ENCODE results near the gene ZNF586. TPM values are rescaled to one million over a fixed set of nuclear protein-coding genes. Genes with fewer than 3 reads are reported as not detected.

ZNF586 gene
- total RNA-seq, 1 donor from 2014 or later, result 33.2 TPM

DNA sequence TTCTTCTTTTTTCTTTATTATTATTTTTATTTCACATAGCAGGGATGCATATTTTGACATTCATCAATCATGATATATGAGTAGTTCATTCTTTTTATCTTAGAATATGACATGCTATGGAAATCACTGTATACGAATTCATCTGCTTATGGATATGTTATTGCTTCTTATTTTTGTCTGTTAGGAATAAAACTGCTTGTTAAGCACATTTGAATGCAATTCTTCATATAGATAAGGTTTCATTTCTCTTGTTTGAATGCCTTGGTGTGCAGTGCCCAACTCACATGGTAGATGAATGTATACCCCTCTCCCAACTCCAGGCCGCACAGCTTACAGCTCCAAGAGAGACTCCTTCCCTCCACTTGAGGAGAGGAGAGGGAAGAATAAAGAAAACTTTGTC, 11.5 kb upstream of the ZNF586 start:
- Mint-ChIP-seq H3K36me3 (ENCODE audit: insufficient read depth) (peaks cover 56% of the 10 kb centered on the region), H3K9me3 (ENCODE audit: low read depth) (peaks cover 19% of the 10 kb centered on the region), H3K27ac (no peak overlapping the region), H3K4me1 (ENCODE audit: low read depth) (no peaks in the 10 kb centered on the region), H3K4me3 (ENCODE audit: low read depth) (no peak overlapping the region), H3K27me3 (no peaks in the 10 kb centered on the region)
- DNase-seq (ENCODE audit: low spot score, unreplicated experiment), result no peak
- TF ChIP-seq, protein P1, sequence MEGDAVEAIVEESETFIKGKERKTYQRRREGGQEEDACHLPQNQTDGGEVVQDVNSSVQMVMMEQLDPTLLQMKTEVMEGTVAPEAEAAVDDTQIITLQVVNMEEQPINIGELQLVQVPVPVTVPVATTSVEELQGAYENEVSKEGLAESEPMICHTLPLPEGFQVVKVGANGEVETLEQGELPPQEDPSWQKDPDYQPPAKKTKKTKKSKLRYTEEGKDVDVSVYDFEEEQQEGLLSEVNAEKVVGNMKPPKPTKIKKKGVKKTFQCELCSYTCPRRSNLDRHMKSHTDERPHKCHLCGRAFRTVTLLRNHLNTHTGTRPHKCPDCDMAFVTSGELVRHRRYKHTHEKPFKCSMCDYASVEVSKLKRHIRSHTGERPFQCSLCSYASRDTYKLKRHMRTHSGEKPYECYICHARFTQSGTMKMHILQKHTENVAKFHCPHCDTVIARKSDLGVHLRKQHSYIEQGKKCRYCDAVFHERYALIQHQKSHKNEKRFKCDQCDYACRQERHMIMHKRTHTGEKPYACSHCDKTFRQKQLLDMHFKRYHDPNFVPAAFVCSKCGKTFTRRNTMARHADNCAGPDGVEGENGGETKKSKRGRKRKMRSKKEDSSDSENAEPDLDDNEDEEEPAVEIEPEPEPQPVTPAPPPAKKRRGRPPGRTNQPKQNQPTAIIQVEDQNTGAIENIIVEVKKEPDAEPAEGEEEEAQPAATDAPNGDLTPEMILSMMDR (IDR thresholded peaks at IDR 0.05; ENCODE audit: unreplicated experiment), result no peak

DNA sequence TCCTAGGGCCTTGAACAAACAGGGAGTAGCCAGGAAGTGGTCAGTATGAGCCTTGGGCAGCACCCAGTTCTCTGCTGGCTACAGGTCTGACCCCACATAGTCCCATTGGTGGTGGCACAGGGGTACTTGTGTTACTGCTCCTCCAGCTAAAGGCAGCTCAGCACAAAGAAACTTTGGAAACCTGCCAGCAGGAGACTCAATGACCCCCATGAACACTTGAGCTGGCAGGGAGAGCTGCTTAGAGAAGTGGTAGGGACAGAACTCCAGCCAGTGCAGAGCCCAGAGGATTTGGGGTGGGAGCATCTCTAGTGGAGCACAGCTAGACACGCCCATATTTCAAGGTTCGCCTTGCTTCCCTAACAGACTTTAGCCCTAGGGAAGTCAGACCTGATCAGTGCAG, 10.4 kb upstream of the ZNF586 start:
- H3K36me3 Mint-ChIP-seq (ENCODE audit: insufficient read depth), result peaks cover 50% of the 10 kb centered on the region

DNA sequence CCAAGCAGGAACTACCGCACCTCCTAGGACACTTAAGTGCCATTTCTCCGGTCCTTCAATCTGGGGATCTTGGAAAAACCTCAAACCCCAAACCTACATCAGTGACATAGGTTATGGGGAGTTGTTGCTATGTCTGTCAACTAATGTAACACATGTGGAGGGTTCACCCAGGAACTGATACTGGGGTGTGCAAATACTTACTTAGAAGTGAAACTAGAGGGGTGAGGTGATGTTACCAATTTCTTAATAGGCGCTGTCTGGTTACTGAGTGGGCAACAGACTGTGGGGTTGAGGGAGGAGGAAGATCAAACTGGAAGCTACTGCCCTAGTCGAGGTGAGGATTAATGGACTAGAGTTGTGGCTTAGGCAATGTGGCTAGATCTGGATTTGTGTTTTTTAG, 1.9 kb downstream of the ZNF586 start:
- Mint-ChIP-seq H3K27me3 (no peaks in the 10 kb centered on the region), H3K9me3 (ENCODE audit: low read depth) (peaks cover 14% of the 10 kb centered on the region), H3K4me1 (ENCODE audit: low read depth) (peaks cover 13% of the 10 kb centered on the region), H3K4me3 (ENCODE audit: low read depth) (peak overlapping the region; percentile 7), H3K27ac (peak overlapping the region; percentile 11), H3K36me3 (ENCODE audit: insufficient read depth) (peaks cover 56% of the 10 kb centered on the region)
- no peak for DNase-seq (ENCODE audit: low spot score, unreplicated experiment)
- TF ChIP-seq, protein P1 (IDR thresholded peaks at IDR 0.05; ENCODE audit: unreplicated experiment), result no peak

More for the DNA sequence above, 10.4 kb upstream of the ZNF586 start:
- H3K4me3 Mint-ChIP-seq (ENCODE audit: low read depth), result no peak overlapping the region
- DNase-seq (ENCODE audit: low spot score, unreplicated experiment), result no peak
- TF ChIP-seq, protein P1 (IDR thresholded peaks at IDR 0.05; ENCODE audit: unreplicated experiment), result no peak
- H3K27ac Mint-ChIP-seq, result no peak overlapping the region
- peaks cover 9% of the 10 kb centered on the region for H3K9me3 Mint-ChIP-seq (ENCODE audit: low read depth)
- no peaks in the 10 kb centered on the region for H3K27me3 Mint-ChIP-seq
- no peaks in the 10 kb centered on the region for H3K4me1 Mint-ChIP-seq (ENCODE audit: low read depth)

DNA sequence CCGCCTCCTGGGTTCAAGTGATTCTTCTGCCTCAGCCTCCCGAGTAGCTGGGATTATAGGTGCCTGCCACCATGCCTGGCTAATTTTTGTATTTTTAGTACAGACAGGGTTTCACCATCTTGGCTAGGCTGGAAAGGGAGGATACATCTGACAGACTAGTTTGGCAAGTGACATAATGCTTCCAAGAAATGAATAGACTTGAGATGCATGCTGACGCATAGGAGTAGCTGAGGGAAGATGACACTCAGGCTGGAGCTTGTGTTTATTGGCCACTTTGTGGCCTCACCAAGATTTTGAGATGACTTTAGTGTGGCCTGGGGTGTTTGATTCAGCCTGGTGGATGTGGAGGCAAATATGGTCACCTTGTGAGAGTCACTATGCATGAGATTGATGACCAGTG, 4.0 kb downstream of the ZNF586 start:
- no peaks in the 10 kb centered on the region for H3K27me3 Mint-ChIP-seq
- TF ChIP-seq, protein P1 (IDR thresholded peaks at IDR 0.05; ENCODE audit: unreplicated experiment), result no peak
- H3K4me3 Mint-ChIP-seq (ENCODE audit: low read depth), result no peak overlapping the region
- DNase-seq (ENCODE audit: low spot score, unreplicated experiment), result no peak
- H3K27ac Mint-ChIP-seq, result no peak overlapping the region
- H3K4me1 Mint-ChIP-seq (ENCODE audit: low read depth), result peaks cover 13% of the 10 kb centered on the region
- H3K36me3 Mint-ChIP-seq (ENCODE audit: insufficient read depth), result peaks cover 68% of the 10 kb centered on the region
- peaks cover 25% of the 10 kb centered on the region for H3K9me3 Mint-ChIP-seq (ENCODE audit: low read depth)

DNA sequence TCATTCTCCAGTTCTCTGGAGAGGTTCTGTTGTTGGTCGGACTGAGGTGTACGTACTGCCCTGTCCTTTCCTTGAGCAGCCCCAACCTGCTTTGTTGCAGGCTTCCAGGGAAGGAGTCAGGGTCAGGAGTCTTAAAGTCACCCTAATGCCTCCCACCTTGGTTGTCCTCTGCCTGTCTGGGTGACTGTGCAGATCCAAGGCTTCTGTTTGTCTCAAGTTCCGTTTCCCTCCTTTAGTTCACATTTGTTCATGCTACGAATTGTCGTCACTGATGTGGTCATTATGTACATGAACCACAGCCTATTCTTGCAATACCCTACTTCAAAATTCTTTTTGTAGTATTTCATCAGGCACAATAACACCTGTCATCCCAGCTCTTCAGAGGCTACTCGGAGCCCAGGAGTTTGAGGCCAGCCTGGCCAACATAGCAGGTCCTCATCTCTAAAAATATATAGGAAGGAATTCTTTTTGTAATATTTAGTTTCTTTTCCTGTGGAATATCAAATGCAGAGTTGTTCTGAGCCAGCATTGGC, 7.4 kb downstream of the ZNF586 start:
- peak overlapping the region; percentile 52 for H3K27ac Mint-ChIP-seq
- TF ChIP-seq, protein P1 (IDR thresholded peaks at IDR 0.05; ENCODE audit: unreplicated experiment), result no peak
- peaks cover 53% of the 10 kb centered on the region for H3K9me3 Mint-ChIP-seq (ENCODE audit: low read depth)
- DNase-seq (ENCODE audit: low spot score, unreplicated experiment), result no peak
- no peak overlapping the region for H3K4me3 Mint-ChIP-seq (ENCODE audit: low read depth)
- no peaks in the 10 kb centered on the region for H3K4me1 Mint-ChIP-seq (ENCODE audit: low read depth)
- peaks cover 84% of the 10 kb centered on the region for H3K36me3 Mint-ChIP-seq (ENCODE audit: insufficient read depth)
- H3K27me3 Mint-ChIP-seq, result no peaks in the 10 kb centered on the region

Measured in progenitor cell of endocrine pancreas (in vitro differentiated cells).